Stimulated activated CD4-positive, alpha-beta T cell treated with anti-CD3 and anti-CD28 coated beads, Interleukin-15, amount 100 ng/mL, for 24 hours (primary cell): ENCODE measurements around the gene CGB8.
"Not testable (repeated sequence)": the region's sequence is repeated elsewhere in the genome, so short reads cannot be mapped to it uniquely, and the experiment has no call there.

Source experiments
- DNase-seq: peaks from one replicate; pipeline ENCODE4 v3.0.0-alpha.2; 2020

CGB8 gene

GRCh38 chr19:49049011-49049410 is at the start of gene CGB8:
Gene CGB8, minus strand, starts transcription at chr19:49049111. Its CDS starts 372 bp downstream, at chr19:49048739.
- DNase-seq, result not testable (repeated sequence)

GRCh38 chr19:49097453-49098288 is 48.8 kb upstream of the CGB8 start:
- DNase-seq, result peak; percentile 73

- DNase-seq, result no peak
Observed at GRCh38 chr19:49094505-49095482, 45.9 kb upstream of the CGB8 start.

GRCh38 chr19:49092686-49093085 is 43.8 kb upstream of the CGB8 start:
- DNase-seq, result no peak

- no peak for DNase-seq
Observed at GRCh38 chr19:49091391-49092038, 42.6 kb upstream of the CGB8 start.

GRCh38 chr19:49086296-49086695 is 37.4 kb upstream of the CGB8 start:
- DNase-seq, result no peak

GRCh38 chr19:49085868-49086232 is 36.9 kb upstream of the CGB8 start:
- no peak for DNase-seq

- peak; percentile 99 for DNase-seq
Observed at GRCh38 chr19:49085020-49085867, 36.3 kb upstream of the CGB8 start, which contains the start of gene SNRNP70. Gene SNRNP70, plus strand, starts transcription at chr19:49085451. Its CDS starts 964 bp downstream, at chr19:49086415.

GRCh38 chr19:49084206-49085019 is 35.5 kb upstream of the CGB8 start:
- DNase-seq, result no peak

GRCh38 chr19:49081273-49081672 is 32.4 kb upstream of the CGB8 start:
- DNase-seq, result no peak

GRCh38 chr19:49080392-49080791 is 31.5 kb upstream of the CGB8 start:
- DNase-seq, result no peak

GRCh38 chr19:49074869-49075268 is 26.0 kb upstream of the CGB8 start:
- peak; percentile 41 for DNase-seq

GRCh38 chr19:49073514-49074378 is 24.8 kb upstream of the CGB8 start:
- peak; percentile 32 for DNase-seq

GRCh38 chr19:49071860-49072547 is 23.1 kb upstream of the CGB8 start:
- DNase-seq, result peak; percentile 42

GRCh38 chr19:49070416-49070815 is 21.5 kb upstream of the CGB8 start:
- DNase-seq, result no peak

- no peak for DNase-seq
Observed at GRCh38 chr19:49069026-49069425, 20.1 kb upstream of the CGB8 start.

- DNase-seq, result no peak
Observed at GRCh38 chr19:49067554-49067953, 18.6 kb upstream of the CGB8 start.

GRCh38 chr19:49065905-49066512 is 17.1 kb upstream of the CGB8 start:
- no peak for DNase-seq
